Kidney (tissue), 14 donors: ENCODE measurements around the gene SCAF8. TPM values are rescaled to one million over a fixed set of nuclear protein-coding genes. Genes with fewer than 3 reads are reported as not detected.

Experiments
- DNase-seq, 5 donors: peaks; one replicate each; pipeline ENCODE4 v3.0.0-alpha.2; 2013 to 2020
- FAIRE-seq: peaks from 2 replicates; lab custom pipeline; 2012; peaks lifted over from hg19 to GRCh38; lab: Jason Lieb, UNC
- H3K27ac ChIP-seq, 2 donors: one replicate each; pipeline ENCODE4 v1.7.0; 2013; ENCODE audit warnings: low read depth in 2 of 2, low read length in 2 of 2, inconsistent platforms in 1 of 2
- H3K27me3 ChIP-seq: one replicate; pipeline ENCODE4 v1.7.1; 2013; ENCODE audit warnings: low read length, inconsistent platforms; ENCODE audit not compliant: control insufficient read depth, insufficient read depth
- H3K36me3 ChIP-seq, 3 donors: one replicate each; pipeline versions ENCODE4 v1.7.0 to v1.7.1; 2013; ENCODE audit warnings: low read length in 3 of 3, control low read depth in 1 of 3, inconsistent platforms in 1 of 3; ENCODE audit not compliant: insufficient read depth in 3 of 3, control insufficient read depth in 2 of 3
- H3K4me1 ChIP-seq, 3 donors: one replicate each; pipeline versions ENCODE4 v1.7.0 to v1.7.1; 2013; ENCODE audit warnings: low read length in 3 of 3, inconsistent platforms in 1 of 3, low read depth in 1 of 3; ENCODE audit not compliant: control insufficient read depth in 2 of 3, insufficient read depth in 2 of 3
- H3K4me3 ChIP-seq, 3 donors: one replicate each; pipeline versions ENCODE4 v1.7.0 to v1.8.1; 2013; ENCODE audit warnings: low read length in 3 of 3, control low read depth in 1 of 3, inconsistent platforms in 1 of 3
- H3K9ac ChIP-seq, 3 donors: one replicate each; pipeline versions ENCODE4 v1.7.0 to v1.7.1; 2013; ENCODE audit warnings: low read length in 3 of 3, control low read depth in 1 of 3, inconsistent platforms in 1 of 3
- H3K9me3 ChIP-seq, 3 donors: one replicate each; pipeline versions ENCODE4 v1.7.0 to v1.7.1; 2013; ENCODE audit warnings: low read length in 3 of 3, control low read depth in 1 of 3, inconsistent platforms in 1 of 3; ENCODE audit not compliant: control insufficient read depth in 2 of 3, insufficient read depth in 1 of 3
- CTCF ChIP-seq: IDR thresholded peaks from 3 replicates; pipeline ENCODE4 v1.5.1; 2012; ENCODE audit warnings: mild to moderate bottlenecking, moderate library complexity, borderline replicate concordance; ENCODE audit not compliant: insufficient read depth; ENCODE audit errors: extremely low read depth
- intact Hi-C: fragments of 100-400 bp; cut with DNase I; formaldehyde crosslinking; loops from one replicate; pipeline ENCODE4 v1.11.1; 2022
- polyA plus RNA-seq: library from polyadenylated mRNA; stranded (reverse); fragments of 350-450 nt; fragmentation: Illumina TruSeq; extraction: RNeasy Lipid Tissue Mini Kit (QIAGEN cat#74804); gene quantifications from one replicate; pipeline ENCODE4 v1.2.3, GENCODE V29; 2014; ENCODE audit warnings: low read depth, low replicate concordance; ENCODE audit not compliant: insufficient read depth
- total RNA-seq: library from RNA; stranded (reverse); fragmentation: NEBNext Ultra II Directional; extraction: Animal tissue kit (Norgen Biotek cat#: 25700); gene quantifications from one replicate; pipeline ENCODE4 v1.2.1, GENCODE V29; 2021
- donor health status: control.
- donor health status: control.
- donor health status: control.
- donor health status: control.
- donor health status: control.
- donor health status: DM: yes; HTN: yes; CAD: no.
- donor health status: Normal renal cell carcinoma (clear cell type).

Gene SCAF8
- total and polyA plus RNA-seq, 2 donors from 2014 or later = 8.3 to 52.2 TPM

DNA sequence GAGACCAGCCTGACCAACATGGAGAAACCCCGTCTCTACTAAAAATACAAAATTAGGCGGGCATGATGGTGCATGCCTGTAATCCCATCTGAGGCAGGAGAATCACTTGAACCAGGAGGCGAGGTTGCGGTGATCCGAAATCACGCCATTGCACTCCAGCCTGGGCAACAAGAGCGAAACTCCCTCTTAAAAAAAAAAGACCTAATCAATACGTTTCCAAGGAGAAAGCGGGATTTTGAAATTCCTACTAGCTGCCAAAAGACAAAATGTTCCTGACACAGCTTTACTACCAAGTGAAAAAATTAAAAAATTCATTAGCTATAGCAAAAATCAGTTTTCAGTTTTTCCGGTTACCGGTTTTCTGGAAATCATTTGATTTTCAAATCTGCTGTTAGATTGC lies 129.3 kb downstream of the SCAF8 start:
- no peak for TF ChIP-seq CTCF
- no peak overlapping the region for H3K9ac ChIP-seq
- no peaks in the 10 kb centered on the region for H3K27me3 ChIP-seq
- peaks cover 0 to 2% (median 0%) of the 10 kb centered on the region in 3 donors for H3K4me1 ChIP-seq
- DNase-seq = no peak
- no peak overlapping the region for H3K27ac ChIP-seq
- intact Hi-C loops = no loop called here
- H3K4me3 ChIP-seq = no peak overlapping the region
- no peaks in the 10 kb centered on the region for H3K36me3 ChIP-seq
- no peak for FAIRE-seq
- no peaks in the 10 kb centered on the region for H3K9me3 ChIP-seq

GRCh38 chr6:154864066-154864430 lies 130.8 kb downstream of the SCAF8 start:
- Histone ChIP-seq H3K27ac (no peak overlapping the region), H3K36me3 (no peaks in the 10 kb centered on the region), H3K4me3 (no peak overlapping the region), H3K4me1 (peaks cover 0 to 2% (median 0%) of the 10 kb centered on the region in 3 donors), H3K9me3 (no peaks in the 10 kb centered on the region), H3K27me3 (no peaks in the 10 kb centered on the region), H3K9ac (no peak overlapping the region)
- DNase-seq (peak in 1 of 5 donors; percentile 35), FAIRE-seq (no peak)
- TF ChIP-seq CTCF = no peak
- intact Hi-C loops = no loop called here

GRCh38 chr6:154865291-154865690 lies 132.1 kb downstream of the SCAF8 start:
- no peak overlapping the region for H3K9ac ChIP-seq
- H3K4me1 ChIP-seq = peaks cover 0 to 2% (median 0%) of the 10 kb centered on the region in 3 donors
- H3K9me3 ChIP-seq = no peaks in the 10 kb centered on the region
- TF ChIP-seq CTCF = no peak
- DNase-seq = no peak
- H3K4me3 ChIP-seq = no peak overlapping the region
- no peaks in the 10 kb centered on the region for H3K27me3 ChIP-seq
- H3K27ac ChIP-seq = no peak overlapping the region
- no peaks in the 10 kb centered on the region for H3K36me3 ChIP-seq
- FAIRE-seq = no peak
- intact Hi-C loops = no loop called here

GRCh38 chr6:154868143-154868594 lies 135.0 kb downstream of the SCAF8 start:
- Histone ChIP-seq H3K9ac (no peak overlapping the region), H3K4me1 (peaks cover 0 to 2% (median 0%) of the 10 kb centered on the region in 3 donors), H3K36me3 (no peaks in the 10 kb centered on the region), H3K27me3 (no peaks in the 10 kb centered on the region), H3K9me3 (no peaks in the 10 kb centered on the region), H3K4me3 (no peak overlapping the region), H3K27ac (no peak overlapping the region)
- FAIRE-seq (peak; percentile 92), DNase-seq (peak in 2 of 5 donors; percentile 71 to 84)
- peak; percentile 55 for TF ChIP-seq CTCF
- intact Hi-C loops = no loop called here
